ENCODE data around the gene ASTN1.

ASTN1 gene

DNA sequence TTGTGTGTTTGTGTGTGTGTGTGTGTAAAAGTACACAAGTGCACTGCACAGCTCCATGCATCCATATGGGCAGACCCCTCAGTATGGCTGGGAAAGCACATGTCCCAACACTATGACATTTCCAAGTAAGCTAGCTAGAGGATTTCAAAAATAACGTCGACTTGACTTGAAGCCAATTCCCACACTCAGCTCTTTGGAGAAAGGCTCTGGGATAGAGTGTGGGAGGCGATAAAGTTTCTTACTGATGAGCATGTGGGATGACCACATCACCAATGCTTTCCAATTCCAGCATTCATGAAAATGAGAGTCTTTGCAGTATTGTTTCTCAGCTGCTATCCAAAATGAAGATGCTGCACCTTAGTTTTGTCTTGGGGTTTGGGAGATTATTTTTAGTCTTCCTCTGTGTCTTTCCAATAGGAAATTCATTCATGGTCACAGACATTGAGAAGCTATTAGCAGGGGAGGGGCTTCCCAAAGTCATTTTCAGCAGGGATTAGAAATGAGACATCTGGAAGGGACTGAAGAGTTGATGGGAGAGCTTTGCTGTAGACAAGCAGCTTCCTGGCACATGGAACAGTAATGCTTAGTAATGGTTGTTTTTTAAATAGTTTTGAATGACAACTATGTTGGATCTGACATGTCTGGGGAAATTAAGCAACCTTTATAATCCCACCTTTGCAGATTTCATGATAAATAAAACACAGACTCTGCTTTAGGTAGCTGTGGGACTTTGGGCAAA is 143.5 kb downstream of the ASTN1 start:
- Histone ChIP-seq H3K36me3 (ENCODE audit: control insufficient read depth in 2 of 2, insufficient read depth in 1 of 2, low read length in 2 of 2) (no peaks in the 10 kb centered on the region), H3K4me3 (ENCODE audit: low read depth, low read length) (no peak overlapping the region), H3K27ac (ENCODE audit: extremely low read depth, low read depth, low read length) (no peak overlapping the region), H3K4me1 (ENCODE audit: control insufficient read depth, insufficient read depth, low read length) (no peaks in the 10 kb centered on the region), H3K9me3 (ENCODE audit: control insufficient read depth, insufficient read depth, low read depth, low read length) (no peaks in the 10 kb centered on the region)
- ChIA-PET CTCF (interaction anchor here (0.7 to 0.9 kb wide), 2 partner anchors 115 to 161 kb away, joined by 3 read pairs; no protein-coding TSS in a partner anchor), POLR2A (interaction anchor here (0.8 kb wide), 1 partner anchor 23 kb away, joined by 8 read pairs; no protein-coding TSS in a partner anchor)
- TF ChIP-seq ZNF16 (tag by site-specific recombination; IDR thresholded peaks at IDR 0.05; ENCODE audit: low read depth) = no peak
- no peak for TF ChIP-seq YY2 (tag by site-specific recombination; IDR thresholded peaks at IDR 0.05)
- TF ChIP-seq, protein P1, sequence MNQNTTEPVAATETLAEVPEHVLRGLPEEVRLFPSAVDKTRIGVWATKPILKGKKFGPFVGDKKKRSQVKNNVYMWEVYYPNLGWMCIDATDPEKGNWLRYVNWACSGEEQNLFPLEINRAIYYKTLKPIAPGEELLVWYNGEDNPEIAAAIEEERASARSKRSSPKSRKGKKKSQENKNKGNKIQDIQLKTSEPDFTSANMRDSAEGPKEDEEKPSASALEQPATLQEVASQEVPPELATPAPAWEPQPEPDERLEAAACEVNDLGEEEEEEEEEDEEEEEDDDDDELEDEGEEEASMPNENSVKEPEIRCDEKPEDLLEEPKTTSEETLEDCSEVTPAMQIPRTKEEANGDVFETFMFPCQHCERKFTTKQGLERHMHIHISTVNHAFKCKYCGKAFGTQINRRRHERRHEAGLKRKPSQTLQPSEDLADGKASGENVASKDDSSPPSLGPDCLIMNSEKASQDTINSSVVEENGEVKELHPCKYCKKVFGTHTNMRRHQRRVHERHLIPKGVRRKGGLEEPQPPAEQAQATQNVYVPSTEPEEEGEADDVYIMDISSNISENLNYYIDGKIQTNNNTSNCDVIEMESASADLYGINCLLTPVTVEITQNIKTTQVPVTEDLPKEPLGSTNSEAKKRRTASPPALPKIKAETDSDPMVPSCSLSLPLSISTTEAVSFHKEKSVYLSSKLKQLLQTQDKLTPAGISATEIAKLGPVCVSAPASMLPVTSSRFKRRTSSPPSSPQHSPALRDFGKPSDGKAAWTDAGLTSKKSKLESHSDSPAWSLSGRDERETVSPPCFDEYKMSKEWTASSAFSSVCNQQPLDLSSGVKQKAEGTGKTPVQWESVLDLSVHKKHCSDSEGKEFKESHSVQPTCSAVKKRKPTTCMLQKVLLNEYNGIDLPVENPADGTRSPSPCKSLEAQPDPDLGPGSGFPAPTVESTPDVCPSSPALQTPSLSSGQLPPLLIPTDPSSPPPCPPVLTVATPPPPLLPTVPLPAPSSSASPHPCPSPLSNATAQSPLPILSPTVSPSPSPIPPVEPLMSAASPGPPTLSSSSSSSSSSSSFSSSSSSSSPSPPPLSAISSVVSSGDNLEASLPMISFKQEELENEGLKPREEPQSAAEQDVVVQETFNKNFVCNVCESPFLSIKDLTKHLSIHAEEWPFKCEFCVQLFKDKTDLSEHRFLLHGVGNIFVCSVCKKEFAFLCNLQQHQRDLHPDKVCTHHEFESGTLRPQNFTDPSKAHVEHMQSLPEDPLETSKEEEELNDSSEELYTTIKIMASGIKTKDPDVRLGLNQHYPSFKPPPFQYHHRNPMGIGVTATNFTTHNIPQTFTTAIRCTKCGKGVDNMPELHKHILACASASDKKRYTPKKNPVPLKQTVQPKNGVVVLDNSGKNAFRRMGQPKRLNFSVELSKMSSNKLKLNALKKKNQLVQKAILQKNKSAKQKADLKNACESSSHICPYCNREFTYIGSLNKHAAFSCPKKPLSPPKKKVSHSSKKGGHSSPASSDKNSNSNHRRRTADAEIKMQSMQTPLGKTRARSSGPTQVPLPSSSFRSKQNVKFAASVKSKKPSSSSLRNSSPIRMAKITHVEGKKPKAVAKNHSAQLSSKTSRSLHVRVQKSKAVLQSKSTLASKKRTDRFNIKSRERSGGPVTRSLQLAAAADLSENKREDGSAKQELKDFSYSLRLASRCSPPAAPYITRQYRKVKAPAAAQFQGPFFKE (tag by site-specific recombination; IDR thresholded peaks at IDR 0.05; ENCODE audit: borderline replicate concordance) = no peak
- TF ChIP-seq, protein P2, sequence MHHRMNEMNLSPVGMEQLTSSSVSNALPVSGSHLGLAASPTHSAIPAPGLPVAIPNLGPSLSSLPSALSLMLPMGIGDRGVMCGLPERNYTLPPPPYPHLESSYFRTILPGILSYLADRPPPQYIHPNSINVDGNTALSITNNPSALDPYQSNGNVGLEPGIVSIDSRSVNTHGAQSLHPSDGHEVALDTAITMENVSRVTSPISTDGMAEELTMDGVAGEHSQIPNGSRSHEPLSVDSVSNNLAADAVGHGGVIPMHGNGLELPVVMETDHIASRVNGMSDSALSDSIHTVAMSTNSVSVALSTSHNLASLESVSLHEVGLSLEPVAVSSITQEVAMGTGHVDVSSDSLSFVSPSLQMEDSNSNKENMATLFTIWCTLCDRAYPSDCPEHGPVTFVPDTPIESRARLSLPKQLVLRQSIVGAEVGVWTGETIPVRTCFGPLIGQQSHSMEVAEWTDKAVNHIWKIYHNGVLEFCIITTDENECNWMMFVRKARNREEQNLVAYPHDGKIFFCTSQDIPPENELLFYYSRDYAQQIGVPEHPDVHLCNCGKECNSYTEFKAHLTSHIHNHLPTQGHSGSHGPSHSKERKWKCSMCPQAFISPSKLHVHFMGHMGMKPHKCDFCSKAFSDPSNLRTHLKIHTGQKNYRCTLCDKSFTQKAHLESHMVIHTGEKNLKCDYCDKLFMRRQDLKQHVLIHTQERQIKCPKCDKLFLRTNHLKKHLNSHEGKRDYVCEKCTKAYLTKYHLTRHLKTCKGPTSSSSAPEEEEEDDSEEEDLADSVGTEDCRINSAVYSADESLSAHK (tag by site-specific recombination; IDR thresholded peaks at IDR 0.05) = no peak
- TF ChIP-seq ZNF600 (tag by site-specific recombination; IDR thresholded peaks at IDR 0.05) = no peak
- no peak for TF ChIP-seq ZNF138 (tag by site-specific recombination; IDR thresholded peaks at IDR 0.05; ENCODE audit: borderline replicate concordance)
- TF ChIP-seq, protein P3, sequence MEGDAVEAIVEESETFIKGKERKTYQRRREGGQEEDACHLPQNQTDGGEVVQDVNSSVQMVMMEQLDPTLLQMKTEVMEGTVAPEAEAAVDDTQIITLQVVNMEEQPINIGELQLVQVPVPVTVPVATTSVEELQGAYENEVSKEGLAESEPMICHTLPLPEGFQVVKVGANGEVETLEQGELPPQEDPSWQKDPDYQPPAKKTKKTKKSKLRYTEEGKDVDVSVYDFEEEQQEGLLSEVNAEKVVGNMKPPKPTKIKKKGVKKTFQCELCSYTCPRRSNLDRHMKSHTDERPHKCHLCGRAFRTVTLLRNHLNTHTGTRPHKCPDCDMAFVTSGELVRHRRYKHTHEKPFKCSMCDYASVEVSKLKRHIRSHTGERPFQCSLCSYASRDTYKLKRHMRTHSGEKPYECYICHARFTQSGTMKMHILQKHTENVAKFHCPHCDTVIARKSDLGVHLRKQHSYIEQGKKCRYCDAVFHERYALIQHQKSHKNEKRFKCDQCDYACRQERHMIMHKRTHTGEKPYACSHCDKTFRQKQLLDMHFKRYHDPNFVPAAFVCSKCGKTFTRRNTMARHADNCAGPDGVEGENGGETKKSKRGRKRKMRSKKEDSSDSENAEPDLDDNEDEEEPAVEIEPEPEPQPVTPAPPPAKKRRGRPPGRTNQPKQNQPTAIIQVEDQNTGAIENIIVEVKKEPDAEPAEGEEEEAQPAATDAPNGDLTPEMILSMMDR (tag by site-specific recombination; IDR thresholded peaks at IDR 0.05) = no peak
- no peak for TF ChIP-seq ZNF239 (tag by site-specific recombination; IDR thresholded peaks at IDR 0.05)
- TF ChIP-seq SETDB1 (IDR thresholded peaks at IDR 0.05; ENCODE audit: insufficient read length, low read length) = no peak

DNA sequence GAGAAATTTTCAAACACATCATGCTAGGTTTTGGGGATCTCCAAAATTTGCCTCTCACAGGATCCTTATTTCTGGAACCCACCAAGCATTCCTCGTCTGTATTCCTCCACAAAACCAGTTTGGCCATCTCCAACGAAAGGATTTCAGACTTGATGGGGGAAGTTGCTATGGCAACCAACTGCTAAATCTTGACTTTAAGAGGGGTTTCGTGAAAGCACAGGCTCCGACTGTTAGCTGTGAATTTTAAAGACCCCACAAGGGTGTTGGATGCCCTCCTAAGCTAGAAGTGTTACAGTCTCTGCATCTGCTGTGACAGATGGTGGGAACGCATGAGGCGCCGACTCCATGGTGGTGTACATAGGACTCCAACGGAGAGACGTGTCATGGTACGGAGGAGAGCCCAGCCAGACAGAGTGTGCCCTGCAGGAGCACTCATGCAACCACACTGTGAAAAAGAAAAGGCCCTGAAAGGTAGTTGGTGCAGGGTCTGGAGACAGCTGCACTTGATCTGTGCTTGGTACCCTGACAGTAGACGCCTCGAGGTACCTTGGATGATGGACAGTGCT is 147.1 kb downstream of the ASTN1 start:
- ChIA-PET POLR2A (no interaction called here), CTCF (no interaction called here)
- no peaks in the 10 kb centered on the region for H3K4me1 ChIP-seq (ENCODE audit: control insufficient read depth, insufficient read depth, low read length)
- H3K9me3 ChIP-seq (ENCODE audit: control insufficient read depth, insufficient read depth, low read depth, low read length) = no peaks in the 10 kb centered on the region
- no peak overlapping the region for H3K4me3 ChIP-seq (ENCODE audit: low read depth, low read length)
- H3K36me3 ChIP-seq (ENCODE audit: control insufficient read depth in 2 of 2, insufficient read depth in 1 of 2, low read length in 2 of 2) = no peaks in the 10 kb centered on the region
- no peak overlapping the region for H3K27ac ChIP-seq (ENCODE audit: extremely low read depth, low read depth, low read length)
- no peak for TF ChIP-seq ZNF596 (tag by site-specific recombination; IDR thresholded peaks at IDR 0.05)
- TF ChIP-seq, protein P4, sequence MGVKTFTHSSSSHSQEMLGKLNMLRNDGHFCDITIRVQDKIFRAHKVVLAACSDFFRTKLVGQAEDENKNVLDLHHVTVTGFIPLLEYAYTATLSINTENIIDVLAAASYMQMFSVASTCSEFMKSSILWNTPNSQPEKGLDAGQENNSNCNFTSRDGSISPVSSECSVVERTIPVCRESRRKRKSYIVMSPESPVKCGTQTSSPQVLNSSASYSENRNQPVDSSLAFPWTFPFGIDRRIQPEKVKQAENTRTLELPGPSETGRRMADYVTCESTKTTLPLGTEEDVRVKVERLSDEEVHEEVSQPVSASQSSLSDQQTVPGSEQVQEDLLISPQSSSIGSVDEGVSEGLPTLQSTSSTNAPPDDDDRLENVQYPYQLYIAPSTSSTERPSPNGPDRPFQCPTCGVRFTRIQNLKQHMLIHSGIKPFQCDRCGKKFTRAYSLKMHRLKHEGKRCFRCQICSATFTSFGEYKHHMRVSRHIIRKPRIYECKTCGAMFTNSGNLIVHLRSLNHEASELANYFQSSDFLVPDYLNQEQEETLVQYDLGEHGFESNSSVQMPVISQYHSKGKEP (tag by site-specific recombination; IDR thresholded peaks at IDR 0.05) = no peak
- TF ChIP-seq, protein P5, sequence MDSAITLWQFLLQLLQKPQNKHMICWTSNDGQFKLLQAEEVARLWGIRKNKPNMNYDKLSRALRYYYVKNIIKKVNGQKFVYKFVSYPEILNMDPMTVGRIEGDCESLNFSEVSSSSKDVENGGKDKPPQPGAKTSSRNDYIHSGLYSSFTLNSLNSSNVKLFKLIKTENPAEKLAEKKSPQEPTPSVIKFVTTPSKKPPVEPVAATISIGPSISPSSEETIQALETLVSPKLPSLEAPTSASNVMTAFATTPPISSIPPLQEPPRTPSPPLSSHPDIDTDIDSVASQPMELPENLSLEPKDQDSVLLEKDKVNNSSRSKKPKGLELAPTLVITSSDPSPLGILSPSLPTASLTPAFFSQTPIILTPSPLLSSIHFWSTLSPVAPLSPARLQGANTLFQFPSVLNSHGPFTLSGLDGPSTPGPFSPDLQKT (IDR thresholded peaks at IDR 0.05; ENCODE audit: borderline replicate concordance, low read depth, low read length) = no peak
- TF ChIP-seq, protein P6, sequence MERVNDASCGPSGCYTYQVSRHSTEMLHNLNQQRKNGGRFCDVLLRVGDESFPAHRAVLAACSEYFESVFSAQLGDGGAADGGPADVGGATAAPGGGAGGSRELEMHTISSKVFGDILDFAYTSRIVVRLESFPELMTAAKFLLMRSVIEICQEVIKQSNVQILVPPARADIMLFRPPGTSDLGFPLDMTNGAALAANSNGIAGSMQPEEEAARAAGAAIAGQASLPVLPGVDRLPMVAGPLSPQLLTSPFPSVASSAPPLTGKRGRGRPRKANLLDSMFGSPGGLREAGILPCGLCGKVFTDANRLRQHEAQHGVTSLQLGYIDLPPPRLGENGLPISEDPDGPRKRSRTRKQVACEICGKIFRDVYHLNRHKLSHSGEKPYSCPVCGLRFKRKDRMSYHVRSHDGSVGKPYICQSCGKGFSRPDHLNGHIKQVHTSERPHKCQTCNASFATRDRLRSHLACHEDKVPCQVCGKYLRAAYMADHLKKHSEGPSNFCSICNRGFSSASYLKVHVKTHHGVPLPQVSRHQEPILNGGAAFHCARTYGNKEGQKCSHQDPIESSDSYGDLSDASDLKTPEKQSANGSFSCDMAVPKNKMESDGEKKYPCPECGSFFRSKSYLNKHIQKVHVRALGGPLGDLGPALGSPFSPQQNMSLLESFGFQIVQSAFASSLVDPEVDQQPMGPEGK (tag by site-specific recombination; IDR thresholded peaks at IDR 0.05) = no peak
- TF ChIP-seq ZFP69B (tag by site-specific recombination; IDR thresholded peaks at IDR 0.05) = no peak
- no peak for TF ChIP-seq ZNF266 (tag by site-specific recombination; IDR thresholded peaks at IDR 0.05; ENCODE audit: low read depth)
- TF ChIP-seq YY2 (tag by site-specific recombination; IDR thresholded peaks at IDR 0.05) = no peak
- no peak for TF ChIP-seq ZNF624 (tag by site-specific recombination; IDR thresholded peaks at IDR 0.05)
- no peak for TF ChIP-seq ZNF140 (tag by site-specific recombination; IDR thresholded peaks at IDR 0.05)
- no peak for TF ChIP-seq ZBTB20 (tag by site-specific recombination; IDR thresholded peaks at IDR 0.05)
